Measurements from ENCODE around the gene MYBPC1. TPM values are rescaled to one million over a fixed set of nuclear protein-coding genes. Genes with fewer than 3 reads are reported as not detected.
A peak's percentile ranks its signal among the peaks of the same experiment; 100 is the strongest.
"Not testable (repeated sequence)": the region's sequence is repeated elsewhere in the genome, so short reads cannot be mapped to it uniquely, and the experiment has no call there.

MYBPC1 gene, protein sequence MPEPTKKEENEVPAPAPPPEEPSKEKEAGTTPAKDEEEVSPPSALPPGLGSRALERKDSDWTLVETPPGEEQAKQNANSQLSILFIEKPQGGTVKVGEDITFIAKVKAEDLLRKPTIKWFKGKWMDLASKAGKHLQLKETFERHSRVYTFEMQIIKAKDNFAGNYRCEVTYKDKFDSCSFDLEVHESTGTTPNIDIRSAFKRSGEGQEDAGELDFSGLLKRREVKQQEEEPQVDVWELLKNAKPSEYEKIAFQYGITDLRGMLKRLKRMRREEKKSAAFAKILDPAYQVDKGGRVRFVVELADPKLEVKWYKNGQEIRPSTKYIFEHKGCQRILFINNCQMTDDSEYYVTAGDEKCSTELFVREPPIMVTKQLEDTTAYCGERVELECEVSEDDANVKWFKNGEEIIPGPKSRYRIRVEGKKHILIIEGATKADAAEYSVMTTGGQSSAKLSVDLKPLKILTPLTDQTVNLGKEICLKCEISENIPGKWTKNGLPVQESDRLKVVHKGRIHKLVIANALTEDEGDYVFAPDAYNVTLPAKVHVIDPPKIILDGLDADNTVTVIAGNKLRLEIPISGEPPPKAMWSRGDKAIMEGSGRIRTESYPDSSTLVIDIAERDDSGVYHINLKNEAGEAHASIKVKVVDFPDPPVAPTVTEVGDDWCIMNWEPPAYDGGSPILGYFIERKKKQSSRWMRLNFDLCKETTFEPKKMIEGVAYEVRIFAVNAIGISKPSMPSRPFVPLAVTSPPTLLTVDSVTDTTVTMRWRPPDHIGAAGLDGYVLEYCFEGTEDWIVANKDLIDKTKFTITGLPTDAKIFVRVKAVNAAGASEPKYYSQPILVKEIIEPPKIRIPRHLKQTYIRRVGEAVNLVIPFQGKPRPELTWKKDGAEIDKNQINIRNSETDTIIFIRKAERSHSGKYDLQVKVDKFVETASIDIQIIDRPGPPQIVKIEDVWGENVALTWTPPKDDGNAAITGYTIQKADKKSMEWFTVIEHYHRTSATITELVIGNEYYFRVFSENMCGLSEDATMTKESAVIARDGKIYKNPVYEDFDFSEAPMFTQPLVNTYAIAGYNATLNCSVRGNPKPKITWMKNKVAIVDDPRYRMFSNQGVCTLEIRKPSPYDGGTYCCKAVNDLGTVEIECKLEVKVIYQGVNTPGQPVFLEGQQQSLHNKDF
- 3,488 TPM for polyA plus RNA-seq (ENCODE audit: insufficient read length)

GRCh38 chr12:101594700-101595099, at the start of gene MYBPC1:
MYBPC1 (plus strand) TSS chr12:101594971; CDS start chr12:101595071, 100 bp downstream.
- DNase-seq, result no peak

GRCh38 chr12:101551362-101552114, 43.2 kb upstream of the MYBPC1 start:
- DNase-seq, result no peak

DNA sequence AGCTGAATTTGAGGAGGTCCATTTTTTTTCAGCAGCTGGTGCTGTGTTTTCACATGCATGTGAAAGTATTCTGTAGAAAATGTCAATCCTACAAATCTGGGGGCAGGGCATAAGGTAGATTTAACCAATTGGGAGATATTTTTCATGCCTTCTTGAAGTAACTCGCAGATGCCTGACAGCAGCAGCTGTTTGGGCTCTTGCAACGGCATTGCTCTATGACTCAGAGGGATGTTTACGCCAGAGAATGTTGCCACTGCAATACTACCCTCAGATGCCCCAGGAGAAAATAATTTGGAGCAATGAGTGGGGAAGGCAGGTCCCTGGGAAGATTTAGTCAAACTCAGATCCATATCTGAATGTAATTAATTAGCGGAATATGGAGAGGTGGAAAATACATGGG, 42.5 kb upstream of the MYBPC1 start:
- DNase-seq, result peak; percentile 37

DNA sequence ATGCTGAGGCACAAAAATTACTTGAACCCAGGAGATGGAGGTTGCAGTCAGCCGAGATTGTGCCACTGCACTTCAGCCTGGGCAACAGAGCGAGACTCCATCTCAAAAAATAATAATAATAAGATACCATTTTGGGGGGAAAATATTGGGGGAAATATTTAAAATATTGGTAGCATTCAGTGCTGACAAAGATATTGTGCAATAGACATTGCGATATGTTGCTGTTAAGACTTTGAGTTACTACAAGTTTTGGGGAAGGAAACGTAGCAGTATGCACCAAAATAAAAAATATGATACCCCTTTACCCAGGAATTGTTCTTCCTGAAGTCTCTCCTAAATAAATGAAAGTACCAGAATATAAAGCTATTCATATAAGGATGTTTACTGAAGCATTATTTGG, 37.7 kb upstream of the MYBPC1 start:
- DNase-seq, result no peak

- not testable (repeated sequence) for DNase-seq
Measured at GRCh38 chr12:101558726-101559125, 36.0 kb upstream of the MYBPC1 start.

DNA sequence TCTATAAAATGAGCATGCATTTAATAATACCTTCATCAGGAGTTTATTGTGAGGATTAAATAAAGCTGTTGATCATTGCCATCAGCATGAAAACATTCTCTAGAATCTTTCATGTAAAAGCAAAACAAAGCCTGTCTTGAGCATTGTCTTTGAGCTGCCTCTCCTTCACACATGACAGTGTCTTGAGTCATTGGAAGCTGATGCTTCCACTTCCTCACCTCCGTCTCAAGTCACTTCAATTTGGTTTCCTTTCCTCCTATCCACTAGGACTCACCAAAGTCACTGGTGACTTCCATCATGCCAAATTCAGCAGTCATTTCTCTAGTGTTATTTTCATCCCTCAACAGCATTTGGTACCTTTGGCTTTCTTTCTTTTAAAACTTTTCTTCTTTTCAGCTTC, 31.6 kb upstream of the MYBPC1 start:
- DNase-seq, result no peak

DNA sequence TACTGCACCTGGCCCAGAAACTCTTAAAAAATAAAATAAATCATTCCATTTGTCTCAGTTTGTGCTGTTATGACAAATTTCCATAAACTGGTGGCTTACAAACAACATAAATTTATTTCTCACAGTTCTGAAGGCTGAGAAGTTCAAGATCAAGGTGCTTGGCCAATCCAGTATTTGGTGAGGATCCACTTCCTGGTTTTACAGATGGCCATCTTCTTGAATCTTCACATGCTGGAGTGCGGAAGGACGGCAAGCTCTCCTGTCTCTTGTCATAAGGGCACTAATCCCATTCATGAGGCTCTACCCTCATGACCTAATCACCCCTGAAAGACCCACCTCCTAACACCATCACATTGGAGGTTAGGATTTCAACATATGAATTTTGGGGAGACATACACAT, 29.9 kb upstream of the MYBPC1 start:
- DNase-seq, result no peak

GRCh38 chr12:101566318-101566717, 28.5 kb upstream of the MYBPC1 start:
- DNase-seq, result no peak

GRCh38 chr12:101567918-101568317, 26.9 kb upstream of the MYBPC1 start:
- no peak for DNase-seq

- peak; percentile 25 for DNase-seq
Measured at GRCh38 chr12:101570047-101570446, 24.7 kb upstream of the MYBPC1 start.

GRCh38 chr12:101571105-101571504, 23.7 kb upstream of the MYBPC1 start:
- DNase-seq, result no peak

- DNase-seq, result no peak
Measured at GRCh38 chr12:101573743-101574142, 21.0 kb upstream of the MYBPC1 start.

GRCh38 chr12:101578417-101578816, 16.4 kb upstream of the MYBPC1 start:
- no peak for DNase-seq

DNA sequence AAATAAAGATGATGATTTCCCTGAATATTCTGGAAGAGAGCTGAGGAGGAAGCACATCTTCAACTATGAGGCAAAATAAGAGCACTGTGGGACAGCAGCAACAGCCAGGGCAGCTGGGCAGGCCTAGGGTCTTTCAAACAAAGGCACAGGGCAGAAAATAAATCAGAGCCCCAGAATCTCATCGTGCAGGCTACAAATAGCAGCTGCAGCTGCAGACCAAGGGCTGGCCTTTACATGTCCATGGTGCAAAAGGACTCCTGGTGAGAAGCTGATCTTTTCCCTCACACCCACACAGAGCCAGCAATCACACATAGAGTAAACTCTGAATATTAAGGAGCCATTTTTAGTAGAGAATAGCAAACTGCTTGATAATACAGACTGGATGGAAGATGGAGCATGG, 13.6 kb upstream of the MYBPC1 start:
- DNase-seq, result no peak

DNA sequence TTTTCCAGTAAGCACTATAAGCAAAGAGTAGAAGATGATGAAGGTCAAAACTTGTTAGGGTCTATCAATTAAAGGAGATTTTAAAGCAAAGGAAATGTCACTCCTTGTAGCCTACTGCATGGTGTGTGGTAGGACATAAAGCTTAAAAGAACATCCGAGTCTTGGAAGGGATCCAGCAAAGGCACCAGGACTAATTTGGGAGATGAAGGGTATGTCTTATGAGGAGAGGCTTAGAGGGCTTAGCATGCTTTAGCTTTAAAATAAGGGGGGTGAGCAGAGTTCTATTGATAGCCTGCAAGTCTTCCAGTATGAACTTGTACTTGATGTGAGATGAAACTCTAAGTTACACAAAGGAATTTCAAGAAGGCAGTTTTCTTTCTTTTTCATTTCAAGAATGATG, 11.8 kb upstream of the MYBPC1 start:
- DNase-seq, result no peak

- DNase-seq, result no peak
Measured at GRCh38 chr12:101590383-101590782, 4.4 kb upstream of the MYBPC1 start.

DNA sequence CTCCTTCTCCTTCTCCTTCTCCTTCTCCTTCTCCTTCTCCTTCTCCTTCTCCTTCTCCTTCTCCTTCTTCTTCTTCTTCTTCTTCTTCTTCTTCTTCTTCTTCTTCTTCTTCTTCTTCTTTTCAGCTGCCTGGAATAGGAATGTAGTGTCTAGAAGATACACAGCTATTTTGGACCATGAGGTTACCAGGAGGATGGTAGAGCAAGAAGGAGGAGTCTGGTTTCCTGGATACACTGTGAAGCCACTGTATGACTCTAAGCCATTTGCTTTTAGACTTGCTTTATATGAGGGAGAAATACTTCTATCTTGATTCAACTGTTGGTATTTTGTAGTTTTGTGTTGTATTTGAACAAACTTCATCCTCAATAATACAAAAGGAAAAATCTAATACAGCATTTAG, 3.0 kb upstream of the MYBPC1 start:
- no peak for DNase-seq

DNA sequence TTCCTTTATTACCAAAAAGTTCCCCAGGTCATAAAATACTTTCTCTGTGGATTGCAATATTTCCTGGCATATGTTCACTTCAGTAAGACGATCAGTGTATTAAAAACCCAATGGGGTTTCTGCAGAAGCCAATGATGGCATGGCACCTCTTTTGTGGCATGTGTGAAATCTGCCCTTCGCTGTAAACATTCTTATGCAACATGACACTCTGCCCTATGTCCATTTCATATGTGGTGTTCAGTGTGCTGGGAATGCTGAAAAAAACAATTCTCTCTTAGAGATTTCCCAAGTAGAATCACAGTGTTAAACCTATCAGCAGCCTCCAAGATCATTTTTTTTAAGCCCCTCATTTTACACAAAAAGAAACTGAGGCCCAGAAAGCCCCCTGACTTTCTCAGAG, 2.3 kb upstream of the MYBPC1 start:
- no peak for DNase-seq

DNA sequence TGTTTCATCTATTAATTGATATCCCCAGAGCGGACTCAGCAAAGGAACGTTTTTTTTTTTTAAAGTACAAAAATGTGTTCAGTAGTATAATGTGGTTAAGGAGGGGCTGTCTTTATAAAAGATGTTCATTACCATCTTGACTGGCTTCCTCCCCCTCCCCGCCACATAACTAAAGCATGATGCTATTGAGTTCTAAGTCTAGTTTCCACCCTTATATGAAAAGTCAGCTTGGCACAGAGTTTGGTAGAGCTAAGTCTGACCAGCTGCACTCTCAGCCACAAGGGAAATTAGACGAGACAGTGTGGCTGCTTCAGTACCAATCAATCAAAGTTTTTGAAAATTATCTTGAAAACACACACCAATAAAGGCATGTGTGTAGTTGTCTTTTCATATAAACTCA, 1.9 kb upstream of the MYBPC1 start:
- no peak for DNase-seq

- no peak for DNase-seq
Measured at GRCh38 chr12:101596172-101596571, 1.4 kb downstream of the MYBPC1 start.

GRCh38 chr12:101597164-101597563, 2.4 kb downstream of the MYBPC1 start:
- DNase-seq, result no peak

GRCh38 chr12:101598483-101598882, 3.7 kb downstream of the MYBPC1 start:
- DNase-seq, result no peak

Data from hindlimb muscle (tissue), 1 donor.